Natural killer cell (primary cell): ENCODE data around the gene SMCO3. TPM values are rescaled to one million over a fixed set of nuclear protein-coding genes. Genes with fewer than 3 reads are reported as not detected.
A peak's percentile ranks its signal among the peaks of the same experiment; 100 is the strongest.

Source experiments
- ATAC-seq, 3 donors: fragments of 150-1000 bp in 2 of 3; fragments of 200-7000 bp in 1 of 3; cut with Tn5 transposase; 1 replicate in 1 of 3; 2 replicates in 2 of 3; pipeline ENCODE4 v1.10.0; 2021; ENCODE audit warnings: mild to moderate bottlenecking in 2 of 3, moderate library complexity in 2 of 3
- DNase-seq, 2 donors: peaks; one replicate each; pipeline versions ENCODE4 v3.0.0 to v3.0.0-alpha.2; 2013 to 2021; ENCODE audit warnings: mixed read lengths in 1 of 2
- H3K27ac ChIP-seq: one replicate; pipeline ENCODE4 v1.5.1; 2013; ENCODE audit warnings: mild to moderate bottlenecking, low read length
- H3K27me3 ChIP-seq: one replicate; pipeline ENCODE4 v1.6.1; 2013; ENCODE audit warnings: low read length; ENCODE audit not compliant: control insufficient read depth, insufficient read depth
- H3K36me3 ChIP-seq: one replicate; pipeline ENCODE4 v1.6.1; 2013; ENCODE audit warnings: low read length; ENCODE audit not compliant: control insufficient read depth, insufficient read depth
- H3K4me1 ChIP-seq: one replicate; pipeline ENCODE4 v1.6.1; 2013; ENCODE audit warnings: low read length; ENCODE audit not compliant: control insufficient read depth, insufficient read depth
- H3K4me3 ChIP-seq: one replicate; pipeline ENCODE4 v1.5.1; 2013; ENCODE audit warnings: low read length
- H3K9me3 ChIP-seq: one replicate; pipeline ENCODE4 v1.6.1; 2013; ENCODE audit warnings: low read length; ENCODE audit not compliant: control insufficient read depth, insufficient read depth
- H3K27ac Mint-ChIP-seq, 2 donors: one replicate each; pipeline ENCODE4 v1.8.0; 2022; ENCODE audit warnings: mild to moderate bottlenecking in 2 of 2, mixed read lengths in 2 of 2, moderate library complexity in 1 of 2
- H3K27me3 Mint-ChIP-seq, 2 donors: one replicate each; pipeline ENCODE4 v1.8.0; 2022; ENCODE audit warnings: low read depth in 2 of 2, mixed read lengths in 2 of 2
- H3K36me3 Mint-ChIP-seq: one replicate; pipeline ENCODE4 v1.8.0; 2022; ENCODE audit warnings: mixed read lengths
- H3K4me1 Mint-ChIP-seq, 2 donors: one replicate each; pipeline ENCODE4 v1.8.0; 2022; ENCODE audit warnings: mixed read lengths in 2 of 2
- H3K4me3 Mint-ChIP-seq: one replicate; pipeline ENCODE4 v1.8.0; 2022; ENCODE audit warnings: mild to moderate bottlenecking, moderate library complexity, mixed read lengths
- H3K9me3 Mint-ChIP-seq, 2 donors: one replicate each; pipeline ENCODE4 v1.8.0; 2022; ENCODE audit warnings: mixed read lengths in 2 of 2
- WGBS: methylation state at CpG from one replicate; pipeline ENCODE4 v1.1.7; 2013; ENCODE audit warnings: missing lambda C conversion rate; ENCODE audit not compliant: insufficient coverage; 5-methylcytosine and 5-hydroxymethylcytosine counted together
- intact Hi-C: fragments of 100-400 bp; cut with micrococcal nuclease; formaldehyde crosslinking; loops from one replicate; pipeline ENCODE4 v1.14.2; 2022
- total RNA-seq, 4 donors: library from RNA; stranded (reverse); fragments of 120-200 nt in 1 of 4; gene quantifications; one replicate each; pipeline versions ENCODE4 v1.2.3 to v1.2.4, GENCODE V29; 2013 to 2022
- TF ChIP-seq, protein P1 (sequence below): fragments of 200-600 bp; IDR thresholded peaks from one replicate; pipeline ENCODE4 v1.8.0; 2022; ENCODE audit warnings: antibody characterized with exemption

SMCO3 gene
- total RNA-seq, 3 donors from 2014 or later (not counting 1 experiment from before 2014, with no cell fraction given): not detected

DNA sequence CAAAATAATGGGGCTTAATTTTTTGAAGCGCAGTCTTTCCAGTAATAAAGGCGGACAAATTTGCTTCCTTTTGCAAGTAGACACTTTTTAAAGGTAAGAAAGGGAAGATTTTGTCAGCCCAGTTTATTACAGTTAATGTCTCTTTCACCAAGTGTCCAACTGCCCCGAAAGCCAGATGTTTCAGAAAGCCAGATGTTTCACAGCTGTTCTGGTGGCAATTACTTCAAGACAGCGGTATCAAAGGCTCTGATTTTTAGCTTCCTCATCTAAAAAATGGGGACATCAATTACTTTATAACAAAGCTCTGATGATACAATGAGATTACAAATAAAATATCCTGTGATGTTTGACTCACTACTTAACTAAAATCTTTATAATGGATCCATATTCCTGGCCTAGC, 11.7 kb downstream of the SMCO3 start:
- Mint-ChIP-seq H3K27me3 (no peaks in the 10 kb centered on the region), H3K36me3 (peaks cover 20% of the 10 kb centered on the region), H3K9me3 (no peaks in the 10 kb centered on the region), H3K27ac (no peak overlapping the region), H3K4me1 (peaks cover 0 to 15% of the 10 kb centered on the region in 2 donors), H3K4me3 (no peak overlapping the region)
- TF ChIP-seq, protein P1, sequence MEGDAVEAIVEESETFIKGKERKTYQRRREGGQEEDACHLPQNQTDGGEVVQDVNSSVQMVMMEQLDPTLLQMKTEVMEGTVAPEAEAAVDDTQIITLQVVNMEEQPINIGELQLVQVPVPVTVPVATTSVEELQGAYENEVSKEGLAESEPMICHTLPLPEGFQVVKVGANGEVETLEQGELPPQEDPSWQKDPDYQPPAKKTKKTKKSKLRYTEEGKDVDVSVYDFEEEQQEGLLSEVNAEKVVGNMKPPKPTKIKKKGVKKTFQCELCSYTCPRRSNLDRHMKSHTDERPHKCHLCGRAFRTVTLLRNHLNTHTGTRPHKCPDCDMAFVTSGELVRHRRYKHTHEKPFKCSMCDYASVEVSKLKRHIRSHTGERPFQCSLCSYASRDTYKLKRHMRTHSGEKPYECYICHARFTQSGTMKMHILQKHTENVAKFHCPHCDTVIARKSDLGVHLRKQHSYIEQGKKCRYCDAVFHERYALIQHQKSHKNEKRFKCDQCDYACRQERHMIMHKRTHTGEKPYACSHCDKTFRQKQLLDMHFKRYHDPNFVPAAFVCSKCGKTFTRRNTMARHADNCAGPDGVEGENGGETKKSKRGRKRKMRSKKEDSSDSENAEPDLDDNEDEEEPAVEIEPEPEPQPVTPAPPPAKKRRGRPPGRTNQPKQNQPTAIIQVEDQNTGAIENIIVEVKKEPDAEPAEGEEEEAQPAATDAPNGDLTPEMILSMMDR: no peak
- H3K36me3 ChIP-seq: peaks cover 28% of the 10 kb centered on the region
- H3K27me3 ChIP-seq: no peaks in the 10 kb centered on the region
- no peak for ATAC-seq
- 73% methylated on average over 3 of the region's 4 CpGs for WGBS
- H3K27ac ChIP-seq: peak overlapping the region; percentile 98
- H3K4me3 ChIP-seq: peak overlapping the region; percentile 92
- no peaks in the 10 kb centered on the region for H3K9me3 ChIP-seq
- intact Hi-C loops: loop anchor here (5.0 to 10.0 kb wide), 2 partner anchors 77 to 1080 kb away; partner anchors contain the start of gene STRAP
- peaks cover 10% of the 10 kb centered on the region for H3K4me1 ChIP-seq
- DNase-seq: peak in 1 of 2 donors; percentile 11

DNA sequence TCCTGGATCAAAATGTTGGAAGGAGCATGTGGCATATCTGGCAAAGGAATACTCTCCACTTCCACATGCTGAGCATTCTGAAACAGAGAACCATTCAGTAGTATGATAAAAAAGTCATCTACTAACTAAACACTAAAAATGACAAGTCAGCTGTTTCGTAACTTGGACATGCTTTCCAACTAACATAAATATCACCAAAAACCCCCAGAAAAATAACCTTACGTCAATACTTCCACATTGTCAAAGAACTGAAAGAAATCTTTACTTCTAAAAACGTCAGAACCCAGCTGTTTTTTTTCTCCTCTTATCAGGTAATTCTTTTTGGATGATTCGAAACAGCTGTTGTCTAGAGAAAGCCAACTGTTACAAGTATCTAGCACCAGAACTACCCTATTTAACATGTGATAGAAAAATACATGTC, 18.9 kb downstream of the SMCO3 start:
- Histone ChIP-seq H3K4me1 (no peaks in the 10 kb centered on the region), H3K27me3 (no peaks in the 10 kb centered on the region), H3K36me3 (peaks cover 89% of the 10 kb centered on the region), H3K9me3 (no peaks in the 10 kb centered on the region), H3K4me3 (no peak overlapping the region), H3K27ac (no peak overlapping the region)
- intact Hi-C loops: no loop called here
- H3K4me3 Mint-ChIP-seq: no peak overlapping the region
- 100% methylated on average over 2 of the region's 4 CpGs for WGBS
- peaks cover 0 to 4% of the 10 kb centered on the region in 2 donors for H3K4me1 Mint-ChIP-seq
- TF ChIP-seq, protein P1: no peak
- no peaks in the 10 kb centered on the region for H3K27me3 Mint-ChIP-seq
- no peaks in the 10 kb centered on the region for H3K9me3 Mint-ChIP-seq
- peaks cover 69% of the 10 kb centered on the region for H3K36me3 Mint-ChIP-seq
- DNase-seq (no peak), ATAC-seq (no peak)
- H3K27ac Mint-ChIP-seq: peak overlapping the region in 1 of 2 donors; percentile 38

DNA sequence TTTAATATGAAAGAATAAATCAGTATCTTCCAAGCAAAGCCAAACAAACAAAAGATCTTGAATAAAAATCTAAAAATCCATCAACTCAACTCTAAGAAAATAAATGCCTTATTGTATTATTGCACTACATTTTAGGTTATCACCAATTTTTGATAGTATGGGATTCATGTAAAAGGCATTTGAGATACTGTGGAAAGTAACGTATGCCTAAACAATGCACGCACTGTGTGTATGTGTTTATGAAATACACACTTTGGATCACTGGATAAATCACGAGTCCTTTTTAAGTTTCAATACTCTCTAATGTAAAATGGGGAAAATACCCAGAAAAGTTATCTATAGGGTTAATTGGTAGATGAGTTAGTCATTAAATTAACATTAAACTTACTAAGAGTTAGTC, 28.4 kb downstream of the SMCO3 start:
- peaks cover 54% of the 10 kb centered on the region for H3K36me3 ChIP-seq
- no CpG with 5 or more reads among the region's 3 CpGs for WGBS
- peaks cover 2 to 4% of the 10 kb centered on the region in 2 donors for H3K4me1 Mint-ChIP-seq

More for the DNA sequence above, 28.4 kb downstream of the SMCO3 start:
- H3K27me3 Mint-ChIP-seq: no peaks in the 10 kb centered on the region
- ATAC-seq: no peak
- no peak overlapping the region for H3K4me3 ChIP-seq
- H3K4me3 Mint-ChIP-seq: no peak overlapping the region
- TF ChIP-seq, protein P1: no peak
- intact Hi-C loops: no loop called here
- no peaks in the 10 kb centered on the region for H3K9me3 ChIP-seq
- H3K27ac Mint-ChIP-seq: no peak overlapping the region
- H3K36me3 Mint-ChIP-seq: peaks cover 36% of the 10 kb centered on the region
- no peak overlapping the region for H3K27ac ChIP-seq
- no peak for DNase-seq
- no peaks in the 10 kb centered on the region for H3K4me1 ChIP-seq
- no peaks in the 10 kb centered on the region for H3K9me3 Mint-ChIP-seq
- H3K27me3 ChIP-seq: no peaks in the 10 kb centered on the region
